ENCODE data around the gene SLC6A8.

The SLC6A8 gene

GRCh38 chrX:153734871-153735270 lies 47.1 kb downstream of the SLC6A8 start:
- TF ChIP-seq CTCF (IDR thresholded peaks at IDR 0.05), result no peak
- DNase-seq, result no peak
- Histone ChIP-seq H3K36me3 (peaks cover 0 to 22% (median 15%) of the 10 kb centered on the region in 3 donors), H3K27me3 (no peaks in the 10 kb centered on the region), H3K27ac (no peak overlapping the region), H3K4me1 (no peaks in the 10 kb centered on the region), H3K4me3 (no peak overlapping the region), H3K9me3 (peaks cover 0 to 6% (median 5%) of the 10 kb centered on the region in 3 donors)
- intact Hi-C loops (cut with DNase I; ENCODE audit: low total_unique reads), result no loop called here

GRCh38 chrX:153735274-153735673 lies 47.5 kb downstream of the SLC6A8 start:
- DNase-seq, result no peak
- H3K36me3 ChIP-seq, result peaks cover 0 to 22% (median 19%) of the 10 kb centered on the region in 3 donors

DNA sequence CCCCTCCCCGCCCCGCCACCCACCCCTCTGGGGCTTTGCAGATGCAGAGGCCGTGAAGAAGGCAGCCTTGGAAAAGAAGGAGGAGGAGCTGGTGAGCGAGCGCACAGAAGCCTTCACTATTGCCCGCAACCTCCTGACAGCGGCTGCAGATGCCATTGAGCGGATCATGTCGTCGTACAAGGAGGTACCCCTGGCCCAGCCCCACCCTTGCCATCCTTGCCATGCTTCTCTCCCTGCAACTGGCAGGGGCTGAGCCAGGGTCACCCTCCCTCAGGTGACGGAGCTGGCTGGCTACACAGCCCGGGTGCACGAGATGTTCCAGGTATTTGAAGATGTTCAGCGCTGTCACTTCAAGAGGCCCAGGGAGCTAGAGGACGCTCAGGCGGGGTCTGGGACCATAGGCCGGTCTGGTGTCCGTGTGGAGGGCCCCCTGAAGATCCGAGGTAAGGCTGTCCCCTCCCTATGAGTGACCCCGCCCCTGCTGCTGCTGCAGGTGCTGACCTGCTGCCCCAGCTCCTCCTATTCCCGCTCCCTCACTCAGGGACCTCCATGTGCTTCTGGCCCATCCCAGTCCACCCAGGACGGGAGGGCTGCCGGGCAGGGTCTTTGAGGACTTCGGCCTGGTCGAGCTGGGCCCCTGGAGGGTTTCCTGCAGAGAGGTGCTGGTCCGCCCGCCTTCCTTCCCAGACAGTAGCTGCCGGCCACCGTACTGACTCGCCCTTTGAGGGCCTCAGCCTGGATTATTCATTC lies 48.5 kb downstream of the SLC6A8 start:
- DNase-seq, result no peak
- Histone ChIP-seq H3K9me3 (peaks cover 0 to 6% (median 5%) of the 10 kb centered on the region in 3 donors), H3K36me3 (peaks cover 0 to 22% (median 20%) of the 10 kb centered on the region in 3 donors), H3K4me3 (no peak overlapping the region), H3K27me3 (no peaks in the 10 kb centered on the region), H3K4me1 (no peaks in the 10 kb centered on the region), H3K27ac (no peak overlapping the region)
- intact Hi-C loops (cut with DNase I; ENCODE audit: low total_unique reads), result no loop called here
- TF ChIP-seq CTCF (IDR thresholded peaks at IDR 0.05), result no peak

More at GRCh38 chrX:153735274-153735673, 47.5 kb downstream of the SLC6A8 start:
- H3K27me3 ChIP-seq, result no peaks in the 10 kb centered on the region
- intact Hi-C loops (cut with DNase I; ENCODE audit: low total_unique reads), result no loop called here
- H3K27ac ChIP-seq, result no peak overlapping the region
- no peak overlapping the region for H3K4me3 ChIP-seq
- H3K4me1 ChIP-seq, result no peaks in the 10 kb centered on the region
- H3K9me3 ChIP-seq, result peaks cover 0 to 6% (median 5%) of the 10 kb centered on the region in 3 donors
- no peak for TF ChIP-seq CTCF (IDR thresholded peaks at IDR 0.05)

GRCh38 chrX:153736871-153737441 lies 49.2 kb downstream of the SLC6A8 start:
- no peak for DNase-seq
- no peaks in the 10 kb centered on the region for H3K27me3 ChIP-seq
- no peak overlapping the region for H3K27ac ChIP-seq
- peaks cover 0 to 3% (median under 1%) of the 10 kb centered on the region in 3 donors for H3K9me3 ChIP-seq
- TF ChIP-seq CTCF (IDR thresholded peaks at IDR 0.05), result no peak
- H3K4me1 ChIP-seq, result no peaks in the 10 kb centered on the region
- no peak overlapping the region for H3K4me3 ChIP-seq
- H3K36me3 ChIP-seq, result peaks cover 0 to 22% (median 20%) of the 10 kb centered on the region in 3 donors
- intact Hi-C loops (cut with DNase I; ENCODE audit: low total_unique reads), result no loop called here

GRCh38 chrX:153738056-153738605 lies 50.4 kb downstream of the SLC6A8 start:
- Histone ChIP-seq H3K27me3 (no peaks in the 10 kb centered on the region), H3K27ac (no peak overlapping the region), H3K4me3 (no peak overlapping the region), H3K36me3 (peaks cover 0 to 20% (median 17%) of the 10 kb centered on the region in 3 donors), H3K9me3 (no peaks in the 10 kb centered on the region), H3K4me1 (peaks cover 0 to 4% (median under 1%) of the 10 kb centered on the region in 4 donors)
- intact Hi-C loops (cut with DNase I; ENCODE audit: low total_unique reads), result no loop called here
- no peak for TF ChIP-seq CTCF (IDR thresholded peaks at IDR 0.05)
- no peak for DNase-seq
